Adrenal gland (tissue), 5 donors: ENCODE data around the gene REC8.

Experiments used
- CTCF ChIP-seq, 6 experiments: fragments of 450-650 bp in 4 of 6; fragments of 200-600 bp in 2 of 6; sonication (generic) in 1 of 6; IDR thresholded peaks; 1 replicate in 5 of 6; 2 replicates in 1 of 6; pipeline versions ENCODE4 v1.5.1 to v1.8.0; 2016 to 2021; ENCODE audit warnings: antibody characterized with exemption in 6 of 6, mild to moderate bottlenecking in 2 of 6, moderate library complexity in 1 of 6
- POLR2A ChIP-seq, 2 donors: fragments of 450-650 bp; IDR thresholded peaks; one replicate each; pipeline ENCODE4 v1.6.1; 2017; ENCODE audit warnings: antibody characterized with exemption in 2 of 2, mild to moderate bottlenecking in 2 of 2, moderate library complexity in 1 of 2
- donor health status: DM: no; HTN: no; CAD: no.

GRCh38 chr14:24228902-24229301 is 57.0 kb downstream of the REC8 start:
- TF ChIP-seq CTCF (IDR thresholded peaks at IDR 0.05), result no peak
- TF ChIP-seq POLR2A (IDR thresholded peaks at IDR 0.05), result no peak
